ENCODE results near the gene TMSB4X.

Gene TMSB4X

DNA sequence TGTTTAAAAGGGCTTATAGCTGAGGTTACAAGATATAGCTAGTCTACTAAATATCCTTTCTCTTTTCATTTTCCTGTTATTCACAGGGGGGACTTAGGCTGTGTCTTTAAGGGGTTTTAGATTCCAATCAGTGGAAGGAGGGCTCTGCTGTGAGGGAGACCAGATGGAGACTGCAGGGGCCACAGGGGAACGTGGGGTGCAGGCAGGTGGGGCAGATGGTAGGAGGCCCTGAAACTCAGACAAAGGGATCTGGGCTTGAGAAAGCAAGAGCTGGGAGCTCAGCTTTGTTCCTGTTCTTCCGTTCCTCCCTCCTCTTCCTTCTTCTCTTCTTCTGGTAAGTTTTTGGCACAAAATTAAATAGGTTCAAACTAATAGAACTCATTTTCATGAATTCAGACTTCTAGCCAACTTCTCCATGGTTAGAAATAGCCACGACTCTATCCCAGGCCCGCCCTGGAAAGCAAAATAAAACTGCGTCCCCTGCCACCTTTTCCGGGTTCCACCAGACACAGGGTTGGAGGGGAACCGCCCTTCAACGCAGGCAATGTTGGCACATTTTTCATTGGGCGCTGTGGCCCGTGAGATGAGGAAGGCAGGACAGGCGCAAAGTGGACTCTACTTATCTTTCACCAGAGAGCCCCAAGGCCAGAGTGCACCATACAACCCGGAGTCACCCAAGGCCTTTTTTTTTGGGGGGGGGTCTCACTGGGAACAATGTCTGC is 3.5 kb upstream of the TMSB4X start:
- Histone ChIP-seq H2BK12ac (ENCODE audit: low read length) (no peak overlapping the region), H3K23ac (ENCODE audit: low read depth, low read length, poor library complexity) (no peak overlapping the region), H2BK5ac (ENCODE audit: low read length) (no peak overlapping the region), H3K36me3 (replicated peaks in 1 of 2; ENCODE audit: control insufficient read depth in 2 of 2, insufficient read depth in 2 of 2, low read length in 2 of 2) (peaks cover 0 to 8% of the 10 kb centered on the region in 2 donors), H3K27ac (replicated peaks; ENCODE audit: low read length) (no peak overlapping the region), H2AFZ (ENCODE audit: low read length) (peak overlapping the region; percentile 83), H3K9ac (ENCODE audit: low read depth, low read length, poor library complexity) (no peak overlapping the region), H3K9me3 (replicated peaks in 1 of 2; ENCODE audit: control insufficient read depth in 2 of 2, insufficient read depth in 1 of 2, low read depth in 1 of 2, low read length in 2 of 2) (no peaks in the 10 kb centered on the region), H3K27me3 (ENCODE audit: control insufficient read depth in 3 of 3, insufficient read depth in 3 of 3, low read depth in 1 of 3, low read length in 3 of 3) (no peaks in the 10 kb centered on the region), H3K4ac (ENCODE audit: low read length) (no peak overlapping the region), H3K79me1 (ENCODE audit: low read depth, low read length) (no peaks in the 10 kb centered on the region), H3K4me1 (ENCODE audit: control insufficient read depth in 2 of 2, insufficient read depth in 1 of 2, low read depth in 1 of 2, low read length in 2 of 2) (peaks cover 3 to 6% of the 10 kb centered on the region in 2 donors), H4K91ac (ENCODE audit: low read depth, low read length, poor library complexity) (no peak overlapping the region), H3K4me3 (ENCODE audit: low read length in 2 of 2) (no peak overlapping the region), H3K18ac (ENCODE audit: low read length) (no peak overlapping the region), H3K4me2 (ENCODE audit: insufficient read depth, low read length, poor library complexity, severe bottlenecking) (no peak overlapping the region), H3K14ac (ENCODE audit: low read length) (no peak overlapping the region), H2BK120ac (ENCODE audit: low read depth, low read length) (no peak overlapping the region), H2AK5ac (ENCODE audit: low read depth, low read length) (no peak overlapping the region), H4K8ac (ENCODE audit: low read depth, low read length) (no peak overlapping the region), H2BK15ac (ENCODE audit: low read length) (no peak overlapping the region)
- DNase-seq (ENCODE audit: low spot score): no peak
- no CpG with 5 or more reads among the region's 12 CpGs for WGBS, 2 donors (ENCODE audit: extremely low coverage in 2 of 2, insufficient read length in 2 of 2, insufficient replicate concordance in 1 of 2)

DNA sequence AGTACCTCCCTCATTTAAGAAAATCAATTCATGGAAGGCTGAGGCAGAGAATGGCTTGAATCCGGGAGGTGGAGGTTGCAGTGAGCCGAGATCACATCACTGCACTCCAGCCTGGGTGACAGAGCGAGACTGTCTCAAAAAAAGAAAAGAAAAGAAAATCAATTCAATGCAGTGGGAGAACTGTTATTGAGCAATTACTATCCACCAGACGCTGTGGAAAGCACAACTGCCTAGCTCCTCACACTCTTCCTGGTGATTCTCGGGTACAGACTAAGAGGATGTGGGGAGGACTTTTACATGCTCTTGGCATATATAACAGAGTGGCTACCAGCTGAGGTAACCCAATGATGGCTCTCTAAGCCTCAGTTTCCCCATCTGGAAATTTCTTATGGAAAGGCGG is 2.7 kb upstream of the TMSB4X start:
- Histone ChIP-seq H3K79me1 (ENCODE audit: low read depth, low read length) (no peaks in the 10 kb centered on the region), H3K4ac (ENCODE audit: low read length) (no peak overlapping the region), H2BK12ac (ENCODE audit: low read length) (no peak overlapping the region), H2AFZ (ENCODE audit: low read length) (no peak overlapping the region), H2BK120ac (ENCODE audit: low read depth, low read length) (no peak overlapping the region), H3K4me2 (ENCODE audit: insufficient read depth, low read length, poor library complexity, severe bottlenecking) (no peak overlapping the region), H3K4me1 (ENCODE audit: control insufficient read depth in 2 of 2, insufficient read depth in 1 of 2, low read depth in 1 of 2, low read length in 2 of 2) (peaks cover 3 to 6% of the 10 kb centered on the region in 2 donors), H3K27me3 (ENCODE audit: control insufficient read depth in 3 of 3, insufficient read depth in 3 of 3, low read depth in 1 of 3, low read length in 3 of 3) (no peaks in the 10 kb centered on the region), H3K23ac (ENCODE audit: low read depth, low read length, poor library complexity) (no peak overlapping the region), H4K8ac (ENCODE audit: low read depth, low read length) (no peak overlapping the region), H2BK15ac (ENCODE audit: low read length) (no peak overlapping the region), H3K36me3 (replicated peaks in 1 of 2; ENCODE audit: control insufficient read depth in 2 of 2, insufficient read depth in 2 of 2, low read length in 2 of 2) (peaks cover 0 to 14% of the 10 kb centered on the region in 2 donors), H3K9ac (ENCODE audit: low read depth, low read length, poor library complexity) (no peak overlapping the region), H2BK5ac (ENCODE audit: low read length) (no peak overlapping the region), H3K18ac (ENCODE audit: low read length) (no peak overlapping the region), H3K9me3 (replicated peaks in 1 of 2; ENCODE audit: control insufficient read depth in 2 of 2, insufficient read depth in 1 of 2, low read depth in 1 of 2, low read length in 2 of 2) (no peaks in the 10 kb centered on the region), H3K14ac (ENCODE audit: low read length) (no peak overlapping the region), H4K91ac (ENCODE audit: low read depth, low read length, poor library complexity) (no peak overlapping the region), H3K27ac (replicated peaks; ENCODE audit: low read length) (no peak overlapping the region), H3K4me3 (ENCODE audit: low read length in 2 of 2) (no peak overlapping the region), H2AK5ac (ENCODE audit: low read depth, low read length) (no peak overlapping the region)
- no peak for DNase-seq (ENCODE audit: low spot score)
- WGBS, 2 donors (ENCODE audit: extremely low coverage in 2 of 2, insufficient read length in 2 of 2, insufficient replicate concordance in 1 of 2): no CpG with 5 or more reads among the region's 6 CpGs

DNA sequence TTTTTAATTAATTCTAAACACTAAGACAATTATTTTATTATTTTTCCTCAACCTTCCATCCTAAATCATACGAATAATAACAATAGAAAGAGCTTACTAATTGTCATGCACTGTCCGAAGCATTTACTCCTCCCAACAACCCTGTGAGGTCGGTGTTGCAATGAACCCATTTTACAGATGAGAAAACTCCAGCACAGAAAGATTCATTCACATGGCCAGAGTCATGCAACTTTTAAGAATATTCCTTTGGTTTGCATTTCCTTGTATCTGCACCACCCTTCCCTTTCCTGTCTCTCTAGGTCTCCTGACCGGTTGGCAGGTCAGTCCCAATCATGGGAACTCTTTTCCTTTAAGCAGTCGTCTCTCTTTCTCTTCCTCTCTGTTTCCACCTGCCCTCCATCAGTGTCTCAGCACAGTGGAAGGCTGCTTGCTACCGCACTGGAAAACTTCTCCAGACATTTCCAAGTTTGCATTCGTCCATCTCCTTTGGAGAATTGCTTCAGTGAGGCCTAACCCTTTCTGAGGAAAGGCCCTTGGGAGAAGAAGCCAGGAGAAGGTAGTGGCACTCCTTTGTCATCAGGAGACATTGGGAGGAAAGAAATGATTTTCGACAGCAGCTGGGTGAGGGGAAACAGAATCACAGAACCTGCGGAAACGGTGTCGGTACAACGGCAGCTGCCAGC is 1.9 kb upstream of the TMSB4X start:
- no peak overlapping the region for H3K4me3 ChIP-seq (ENCODE audit: low read length in 2 of 2)
- no peaks in the 10 kb centered on the region for H3K79me1 ChIP-seq (ENCODE audit: low read depth, low read length)
- H2BK5ac ChIP-seq (ENCODE audit: low read length): no peak overlapping the region
- no peak overlapping the region for H3K27ac ChIP-seq (replicated peaks; ENCODE audit: low read length)
- no peak overlapping the region for H4K91ac ChIP-seq (ENCODE audit: low read depth, low read length, poor library complexity)
- H3K4me1 ChIP-seq (ENCODE audit: control insufficient read depth in 2 of 2, insufficient read depth in 1 of 2, low read depth in 1 of 2, low read length in 2 of 2): peaks cover 3 to 6% of the 10 kb centered on the region in 2 donors
- no peak overlapping the region for H3K4me2 ChIP-seq (ENCODE audit: insufficient read depth, low read length, poor library complexity, severe bottlenecking)
- H3K14ac ChIP-seq (ENCODE audit: low read length): no peak overlapping the region
- no peak overlapping the region for H3K23ac ChIP-seq (ENCODE audit: low read depth, low read length, poor library complexity)
- no peak overlapping the region for H2BK12ac ChIP-seq (ENCODE audit: low read length)
- no peak overlapping the region for H3K4ac ChIP-seq (ENCODE audit: low read length)
- H2AK5ac ChIP-seq (ENCODE audit: low read depth, low read length): no peak overlapping the region
- H3K18ac ChIP-seq (ENCODE audit: low read length): no peak overlapping the region
- no peaks in the 10 kb centered on the region for H3K9me3 ChIP-seq (replicated peaks in 1 of 2; ENCODE audit: control insufficient read depth in 2 of 2, insufficient read depth in 1 of 2, low read depth in 1 of 2, low read length in 2 of 2)
- H2BK120ac ChIP-seq (ENCODE audit: low read depth, low read length): no peak overlapping the region
- H3K36me3 ChIP-seq (replicated peaks in 1 of 2; ENCODE audit: control insufficient read depth in 2 of 2, insufficient read depth in 2 of 2, low read length in 2 of 2): peaks cover 0 to 22% of the 10 kb centered on the region in 2 donors
- no peak overlapping the region for H3K9ac ChIP-seq (ENCODE audit: low read depth, low read length, poor library complexity)
- no peak overlapping the region for H2BK15ac ChIP-seq (ENCODE audit: low read length)
- WGBS, 2 donors (ENCODE audit: extremely low coverage in 2 of 2, insufficient read length in 2 of 2, insufficient replicate concordance in 1 of 2): no CpG with 5 or more reads among the region's 12 CpGs
- no peak for DNase-seq (ENCODE audit: low spot score)
- no peak overlapping the region for H2AFZ ChIP-seq (ENCODE audit: low read length)
- no peaks in the 10 kb centered on the region for H3K27me3 ChIP-seq (ENCODE audit: control insufficient read depth in 3 of 3, insufficient read depth in 3 of 3, low read depth in 1 of 3, low read length in 3 of 3)
- H4K8ac ChIP-seq (ENCODE audit: low read depth, low read length): no peak overlapping the region

DNA sequence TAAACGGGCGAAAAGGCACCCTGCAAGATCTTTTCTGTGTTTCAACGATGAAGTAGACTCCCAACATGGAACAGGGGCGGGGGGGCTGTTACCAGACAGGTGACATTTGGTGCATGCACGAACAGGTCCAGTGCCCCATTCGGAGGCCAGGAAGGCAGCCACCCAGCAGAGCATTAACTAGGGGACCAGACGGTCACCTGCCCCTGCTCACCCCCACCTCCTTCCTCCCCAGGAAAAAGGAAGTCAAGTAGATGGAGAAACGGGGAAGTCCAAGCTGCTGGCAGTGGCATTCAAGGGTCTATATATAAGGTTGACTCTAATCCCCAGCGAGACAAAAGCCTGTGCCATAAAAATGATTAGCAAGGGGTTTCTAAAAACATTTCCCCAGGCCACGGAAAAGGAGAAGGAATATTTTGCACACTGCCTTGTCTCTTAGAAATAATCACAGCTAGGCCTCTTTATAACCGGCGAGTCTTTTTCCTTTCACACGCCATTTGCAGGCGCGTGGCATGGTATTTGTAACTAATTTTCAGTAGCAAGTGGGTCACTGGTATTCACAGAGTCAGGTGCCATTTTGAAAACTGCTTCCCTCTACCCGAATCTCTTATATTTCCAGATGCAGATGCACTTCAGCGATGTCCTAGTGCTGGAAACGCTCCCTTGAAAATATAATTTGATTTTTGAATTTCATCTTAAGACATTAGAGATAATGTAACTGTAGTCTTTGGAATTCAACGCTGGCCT is 1.2 kb upstream of the TMSB4X start:
- H2BK5ac ChIP-seq (ENCODE audit: low read length): no peak overlapping the region
- H3K36me3 ChIP-seq (replicated peaks in 1 of 2; ENCODE audit: control insufficient read depth in 2 of 2, insufficient read depth in 2 of 2, low read length in 2 of 2): peaks cover 0 to 26% of the 10 kb centered on the region in 2 donors
- no peak overlapping the region for H3K4me2 ChIP-seq (ENCODE audit: insufficient read depth, low read length, poor library complexity, severe bottlenecking)
- no peak overlapping the region for H2BK120ac ChIP-seq (ENCODE audit: low read depth, low read length)
- peaks cover 6 to 7% of the 10 kb centered on the region in 2 donors for H3K4me1 ChIP-seq (ENCODE audit: control insufficient read depth in 2 of 2, insufficient read depth in 1 of 2, low read depth in 1 of 2, low read length in 2 of 2)
- H3K9me3 ChIP-seq (replicated peaks in 1 of 2; ENCODE audit: control insufficient read depth in 2 of 2, insufficient read depth in 1 of 2, low read depth in 1 of 2, low read length in 2 of 2): no peaks in the 10 kb centered on the region
- DNase-seq (ENCODE audit: low spot score): no peak
- no peak overlapping the region for H3K27ac ChIP-seq (replicated peaks; ENCODE audit: low read length)
- H3K14ac ChIP-seq (ENCODE audit: low read length): no peak overlapping the region
- no peak overlapping the region for H2BK12ac ChIP-seq (ENCODE audit: low read length)
- no CpG with 5 or more reads among the region's 19 CpGs for WGBS, 2 donors (ENCODE audit: extremely low coverage in 2 of 2, insufficient read length in 2 of 2, insufficient replicate concordance in 1 of 2)
- no peak overlapping the region for H4K8ac ChIP-seq (ENCODE audit: low read depth, low read length)
- H2BK15ac ChIP-seq (ENCODE audit: low read length): no peak overlapping the region
- H3K79me1 ChIP-seq (ENCODE audit: low read depth, low read length): no peaks in the 10 kb centered on the region
- no peak overlapping the region for H3K4ac ChIP-seq (ENCODE audit: low read length)
- no peak overlapping the region for H4K91ac ChIP-seq (ENCODE audit: low read depth, low read length, poor library complexity)
- peak overlapping the region in 1 of 2 donors; percentile 83 for H3K4me3 ChIP-seq (ENCODE audit: low read length in 2 of 2)
- no peak overlapping the region for H3K9ac ChIP-seq (ENCODE audit: low read depth, low read length, poor library complexity)
- no peak overlapping the region for H3K18ac ChIP-seq (ENCODE audit: low read length)
- H2AK5ac ChIP-seq (ENCODE audit: low read depth, low read length): no peak overlapping the region
- no peak overlapping the region for H3K23ac ChIP-seq (ENCODE audit: low read depth, low read length, poor library complexity)
- H3K27me3 ChIP-seq (ENCODE audit: control insufficient read depth in 3 of 3, insufficient read depth in 3 of 3, low read depth in 1 of 3, low read length in 3 of 3): no peaks in the 10 kb centered on the region
- H2AFZ ChIP-seq (ENCODE audit: low read length): no peak overlapping the region

Data from neuronal stem cell (in vitro differentiated cells).